SK-N-SH (cell line): ENCODE data around the gene ARHGEF18. TPM values are rescaled to one million over a fixed set of nuclear protein-coding genes. Genes with fewer than 3 reads are reported as not detected.
"Not testable (repeated sequence)": the region's sequence is repeated elsewhere in the genome, so short reads cannot be mapped to it uniquely, and the experiment has no call there.

Experiments
- CTCF ChIA-PET: fragments of 300-600, 350-600 bp; formaldehyde crosslinking; extraction: SDS; loops from one replicate; lab custom pipeline; 2021; lab: Yijun Ruan, JAX
- POLR2A ChIA-PET: fragments of 350-600 bp; sonication (Branson Sonifier 250); formaldehyde crosslinking; extraction: SDS; loops from one replicate; lab custom pipeline; 2020; ENCODE audit warnings: antibody characterized with exemption, inconsistent platforms; lab: Yijun Ruan, JAX
- DNase-seq: peaks from one replicate; pipeline ENCODE4 v3.0.0; 2012
- H2AFZ ChIP-seq: fragments of 200-600 bp; sonication (generic); 2 replicates; pipeline ENCODE4 v1.8.1; 2016; ENCODE audit warnings: antibody characterized with exemption, mild to moderate bottlenecking, low read depth
- H3F3A ChIP-seq: fragments of 200-600 bp; sonication (generic); replicated peaks from 2 replicates; pipeline ENCODE3; 2016; ENCODE audit warnings: antibody characterized with exemption, mild to moderate bottlenecking; ENCODE audit not compliant: insufficient read depth
- H3K27ac ChIP-seq, 2 experiments: fragments of 200-500 bp in 1 of 2; fragments of 200-600 bp in 1 of 2; sonication (Bioruptor generic) in 1 of 2; sonication (generic), shearing (Covaris generic) in 1 of 2; 2 replicates each; pipeline versions ENCODE4 v1.5.1 to v1.6.1; 2014 to 2016; ENCODE audit warnings: low read depth in 2 of 2, inconsistent platforms in 1 of 2, low read length in 1 of 2, mild to moderate bottlenecking in 1 of 2, mixed read lengths in 1 of 2
- H3K27me3 ChIP-seq: fragments of 200-600 bp; sonication (generic), shearing (Covaris generic); 2 replicates; pipeline ENCODE4 v1.6.1; 2016; ENCODE audit warnings: mixed run types; ENCODE audit not compliant: insufficient read depth
- H3K36me3 ChIP-seq, 2 experiments: fragments of 200-500 bp in 1 of 2; fragments of 200-600 bp in 1 of 2; sonication (Bioruptor generic) in 1 of 2; sonication (generic) in 1 of 2; replicated peaks in 1 of 2; 2 replicates each; pipeline versions ENCODE3 to v1.5.1; 2014 to 2016; ENCODE audit warnings: low read length in 1 of 2, mild to moderate bottlenecking in 1 of 2; ENCODE audit not compliant: insufficient read depth in 2 of 2, control insufficient read depth in 1 of 2
- H3K4me1 ChIP-seq, 2 experiments: fragments of 200-500 bp in 1 of 2; fragments of 200-600 bp in 1 of 2; sonication (Bioruptor generic) in 1 of 2; sonication (generic), shearing (Covaris generic) in 1 of 2; 2 replicates each; pipeline versions ENCODE4 v1.5.1 to v1.6.1; 2014 to 2016; ENCODE audit warnings: low read depth in 1 of 2, low read length in 1 of 2, mixed run types in 1 of 2; ENCODE audit not compliant: insufficient read depth in 2 of 2, control insufficient read depth in 1 of 2
- H3K4me2 ChIP-seq: fragments of 200-600 bp; sonication (generic), shearing (Covaris generic); 2 replicates; pipeline ENCODE4 v1.6.1; 2017; ENCODE audit warnings: mixed run types
- H3K4me3 ChIP-seq, 2 experiments: fragments of 200-500 bp in 1 of 2; fragments of 200-600 bp in 1 of 2; sonication (Bioruptor generic) in 1 of 2; sonication (generic), shearing (Covaris generic) in 1 of 2; 2 replicates each; pipeline versions ENCODE4 v1.5.1 to v1.8.1; 2014 to 2016; ENCODE audit warnings: low read depth in 2 of 2, inconsistent platforms in 1 of 2, low read length in 1 of 2, mild to moderate bottlenecking in 1 of 2, mixed read lengths in 1 of 2, moderate library complexity in 1 of 2
- H3K79me2 ChIP-seq: fragments of 200-600 bp; sonication (generic); 2 replicates; pipeline ENCODE4 v1.8.1; 2017; ENCODE audit warnings: mild to moderate bottlenecking; ENCODE audit not compliant: insufficient read depth
- H3K9ac ChIP-seq: fragments of 200-600 bp; sonication (generic); 2 replicates; pipeline ENCODE4 v1.6.1; 2017; ENCODE audit warnings: mixed run types
- H3K9me2 ChIP-seq: fragments of 200-600 bp; sonication (generic); 2 replicates; pipeline ENCODE4 v1.6.1; 2017; ENCODE audit warnings: mixed run types
- H3K9me3 ChIP-seq: fragments of 200-600 bp; sonication (generic); 2 replicates; pipeline ENCODE4 v1.6.1; 2017; ENCODE audit warnings: mixed run types, mild to moderate bottlenecking, moderate library complexity
- H4K20me1 ChIP-seq: fragments of 200-600 bp; sonication (generic); 2 replicates; pipeline ENCODE4 v1.6.1; 2017; ENCODE audit warnings: mild to moderate bottlenecking, mixed run types; ENCODE audit not compliant: insufficient read depth
- MXI1 ChIP-seq: IDR thresholded peaks from 2 replicates; pipeline ENCODE4 v1.6.1; 2012; ENCODE audit warnings: mild to moderate bottlenecking, low read depth, low read length, improper control_type of control experiment
- NRF1 ChIP-seq: IDR thresholded peaks from 2 replicates; pipeline ENCODE4 v1.6.1; 2012; ENCODE audit warnings: low read depth, mild to moderate bottlenecking, low read length
- RAD21 ChIP-seq: IDR thresholded peaks from 2 replicates; pipeline ENCODE4 v1.6.1; 2012; ENCODE audit warnings: mild to moderate bottlenecking, low read length
- REST ChIP-seq: IDR thresholded peaks from 2 replicates; pipeline ENCODE4 v1.6.1; 2012; ENCODE audit warnings: mild to moderate bottlenecking, low read depth, low read length, moderate library complexity
- SIN3A ChIP-seq: IDR thresholded peaks from 2 replicates; pipeline ENCODE4 v1.6.1; 2012; ENCODE audit warnings: low read depth, mild to moderate bottlenecking, low read length, moderate library complexity, borderline replicate concordance
- TCF12 ChIP-seq: IDR thresholded peaks from 2 replicates; pipeline ENCODE4 v1.4.0; 2012
- TEAD4 ChIP-seq: IDR thresholded peaks from 2 replicates; pipeline ENCODE4 v1.4.0; 2012; ENCODE audit warnings: mild to moderate bottlenecking, borderline replicate concordance; ENCODE audit not compliant: insufficient read depth
- USF2 ChIP-seq: fragments of 150-350 bp; IDR thresholded peaks from 2 replicates; pipeline ENCODE4 v1.6.1; 2017; ENCODE audit warnings: antibody characterized with exemption, low read length, low read depth, borderline replicate concordance
- ZBTB33 ChIP-seq: IDR thresholded peaks from 2 replicates; pipeline ENCODE4 v1.4.0; 2012; ENCODE audit warnings: low read depth, borderline replicate concordance
- WGBS: methylation state at CpG from one replicate; pipeline ENCODE4 v1.1.6; 2017; ENCODE audit warnings: low lambda C conversion rate; 5-methylcytosine and 5-hydroxymethylcytosine counted together
- polyA plus RNA-seq, 3 experiments: library from polyadenylated mRNA; depleted of rRNA; stranded (reverse); fragments of >200 nt; gene quantifications; 2 replicates each; pipeline ENCODE4 v1.2.3, GENCODE V29; 2012

Gene ARHGEF18
- polyA plus RNA-seq, 1 of the 3 experiments (the other 2 are of a cell fraction): 11.7 TPM

DNA sequence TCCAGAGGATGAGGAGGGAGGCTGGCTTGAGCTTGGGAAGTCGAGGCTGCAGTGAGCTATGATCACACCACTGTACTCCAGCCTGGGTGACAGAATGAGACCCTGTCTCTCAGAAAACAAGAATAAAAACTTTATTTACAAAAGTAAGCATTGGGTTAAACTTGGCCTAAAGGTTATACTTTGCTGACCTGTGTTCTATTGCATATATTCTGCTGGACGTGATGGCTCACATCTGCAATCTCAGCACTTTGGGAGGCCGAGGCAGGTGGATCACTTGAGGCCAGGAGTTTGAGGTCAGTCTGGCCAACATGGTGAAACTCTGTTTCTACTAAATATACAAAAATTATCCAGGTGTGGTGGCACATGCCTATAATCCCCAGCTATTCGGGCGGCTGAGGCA is 6.6 kb upstream of the ARHGEF18 start (continued):
- TF ChIP-seq SIN3A (no peak), TEAD4 (no peak), USF2 (no peak)

- no peak overlapping the region for H3K9ac ChIP-seq
- no peak for DNase-seq
- H3K4me1 ChIP-seq: no peaks in the 10 kb centered on the region
- peaks cover 24% of the 10 kb centered on the region for H3K27me3 ChIP-seq
- no peak overlapping the region for H3K4me3 ChIP-seq
- no peaks in the 10 kb centered on the region for H4K20me1 ChIP-seq
- no peak overlapping the region for H3K27ac ChIP-seq
- CTCF ChIA-PET: no interaction called here
- no peaks in the 10 kb centered on the region for H3K9me3 ChIP-seq
- H2AFZ ChIP-seq: no peak overlapping the region
- H3K4me2 ChIP-seq: no peak overlapping the region
- 9% methylated on average over 7 of the region's 7 CpGs for WGBS
- POLR2A ChIA-PET: no interaction called here
- H3F3A ChIP-seq: no peaks in the 10 kb centered on the region
- H3K79me2 ChIP-seq: no peaks in the 10 kb centered on the region
- H3K9me2 ChIP-seq: no peaks in the 10 kb centered on the region
- H3K36me3 ChIP-seq: no peaks in the 10 kb centered on the region
- no peak for TF ChIP-seq MXI1
- no peak for TF ChIP-seq ZBTB33
- no peak for TF ChIP-seq REST
- TF ChIP-seq RAD21: no peak
- no peak for TF ChIP-seq TCF12
- no peak for TF ChIP-seq NRF1
These were observed 2.2 kb upstream of the ARHGEF18 start for GRCh38 chr19:7346488-7346971.

DNA sequence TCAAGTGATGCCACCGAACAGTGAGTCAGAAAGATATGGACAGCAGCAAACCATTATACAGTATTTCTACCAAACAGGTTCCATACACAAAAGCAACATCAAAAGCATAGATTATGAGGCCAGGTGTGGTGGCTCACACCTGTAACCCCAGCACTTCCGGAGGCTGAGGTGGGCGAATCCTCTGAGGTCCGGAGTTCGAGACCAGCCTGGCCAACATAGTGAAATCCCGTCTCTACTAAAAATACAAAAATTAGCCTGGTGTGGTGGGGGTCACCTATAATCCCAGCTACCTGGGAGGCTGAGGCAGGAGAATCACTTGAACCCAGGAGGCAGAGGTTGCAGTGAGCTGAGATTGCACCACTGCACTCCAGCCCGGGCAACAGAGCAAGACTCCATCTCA is 1.7 kb upstream of the ARHGEF18 start:
- H3K4me1 ChIP-seq, DNase-seq, H3K9me2 ChIP-seq, CTCF ChIA-PET, H3K79me2 ChIP-seq, H4K20me1 ChIP-seq, H3F3A ChIP-seq, H3K27ac ChIP-seq, POLR2A ChIA-PET, H2AFZ ChIP-seq, H3K4me2 ChIP-seq, H3K9me3 ChIP-seq, H3K4me3 ChIP-seq, H3K9ac ChIP-seq, H3K36me3 ChIP-seq: not testable (repeated sequence)
- peaks cover 24% of the 10 kb centered on the region for H3K27me3 ChIP-seq
- 44% methylated on average over 7 of the region's 7 CpGs for WGBS
